GM12892 (cell line): ENCODE measurements around the gene ASGR1.

Experiments used
- POLR2A ChIP-seq: IDR thresholded peaks from 2 replicates; pipeline ENCODE4 v1.6.1; 2011; ENCODE audit warnings: low read depth, low read length, control low read depth
- POLR2AphosphoS5 ChIP-seq: IDR thresholded peaks from 2 replicates; pipeline ENCODE4 v1.6.1; 2011; ENCODE audit warnings: low read depth, low read length, control low read depth
- TAF1 ChIP-seq: IDR thresholded peaks from 2 replicates; pipeline ENCODE4 v1.6.1; 2011; ENCODE audit warnings: low read depth, mild to moderate bottlenecking, control low read depth, low read length, borderline replicate concordance

GRCh38 chr17:7131423-7131791, 47.8 kb downstream of the ASGR1 start:
- TF ChIP-seq POLR2AphosphoS5 (no peak), POLR2A (no peak), TAF1 (no peak)
